Lower lobe of right lung (tissue), 2 donors: ENCODE results near the gene NPHP1. TPM values are rescaled to one million over a fixed set of nuclear protein-coding genes. Genes with fewer than 3 reads are reported as not detected.
"Not testable (repeated sequence)": the region's sequence is repeated elsewhere in the genome, so short reads cannot be mapped to it uniquely, and the experiment has no call there.

Source experiments
- ATAC-seq, 2 donors: fragments of 200-7000 bp; cut with Tn5 transposase; one replicate each; pipeline ENCODE4 v1.9.1; 2020 to 2022; ENCODE audit warnings: mild to moderate bottlenecking in 2 of 2, moderate library complexity in 2 of 2
- DNase-seq: peaks from one replicate; pipeline ENCODE4 v3.0.0-alpha.2; 2020
- H3K27ac ChIP-seq: fragments of 200-600 bp; one replicate; pipeline ENCODE4 v1.8.0; 2022
- H3K27me3 ChIP-seq: fragments of 200-600 bp; one replicate; pipeline ENCODE4 v1.8.0; 2022; ENCODE audit warnings: low read depth
- H3K36me3 ChIP-seq: fragments of 200-600 bp; one replicate; pipeline ENCODE4 v1.8.0; 2022; ENCODE audit warnings: mild to moderate bottlenecking
- H3K4me1 ChIP-seq: fragments of 200-600 bp; one replicate; pipeline ENCODE4 v1.8.0; 2022
- H3K4me3 ChIP-seq: fragments of 200-600 bp; one replicate; pipeline ENCODE4 v1.8.0; 2022; ENCODE audit warnings: mild to moderate bottlenecking
- H3K9me3 ChIP-seq: fragments of 200-600 bp; one replicate; pipeline ENCODE4 v1.8.0; 2022
- CTCF ChIP-seq: fragments of 200-600 bp; IDR thresholded peaks from one replicate; pipeline ENCODE4 v1.8.0; 2022; ENCODE audit warnings: antibody characterized with exemption, mild to moderate bottlenecking
- intact Hi-C: fragments of 100-400 bp; cut with DNase I; formaldehyde crosslinking; loops from one replicate; pipeline ENCODE4 v1.11.0; 2022
- total RNA-seq: library from RNA; stranded (reverse); fragmentation: NEBNext Ultra II Directional; extraction: Animal tissue kit (Norgen Biotek cat#: 25700); gene quantifications from one replicate; pipeline ENCODE4 v1.2.1, GENCODE V29; 2021
- donor health status: DM: no; HTN: yes; CAD: no; lungs with severe emphysema.

Gene NPHP1
- total RNA-seq, 1 donor from 2014 or later: 6.8 TPM

- Histone ChIP-seq H3K4me1 (peaks cover 78% of the 10 kb centered on the region), H3K27ac (peak overlapping the region; percentile 87), H3K36me3 (no peaks in the 10 kb centered on the region), H3K4me3 (no peak overlapping the region), H3K27me3 (no peaks in the 10 kb centered on the region), H3K9me3 (no peaks in the 10 kb centered on the region)
- peak; percentile 50 for DNase-seq
- no peak for TF ChIP-seq CTCF
- no peak for ATAC-seq
- intact Hi-C loops: no loop called here
These were observed 101.5 kb downstream of the NPHP1 start for GRCh38 chr2:110103061-110103961.

GRCh38 chr2:110101901-110102803 is 102.7 kb downstream of the NPHP1 start:
- intact Hi-C loops: no loop called here
- H3K27me3 ChIP-seq: no peaks in the 10 kb centered on the region
- no peaks in the 10 kb centered on the region for H3K9me3 ChIP-seq
- peak in 1 of 2 donors; percentile 3 for ATAC-seq
- peak overlapping the region; percentile 87 for H3K27ac ChIP-seq
- TF ChIP-seq CTCF: no peak
- no peak for DNase-seq
- no peak overlapping the region for H3K4me3 ChIP-seq
- H3K4me1 ChIP-seq: peaks cover 77% of the 10 kb centered on the region
- no peaks in the 10 kb centered on the region for H3K36me3 ChIP-seq

- ATAC-seq (peak; percentile 86 to 90), DNase-seq (peak; percentile 97)
- Histone ChIP-seq H3K4me3 (no peak overlapping the region), H3K9me3 (no peaks in the 10 kb centered on the region), H3K36me3 (no peaks in the 10 kb centered on the region), H3K27ac (peak overlapping the region; percentile 87), H3K27me3 (no peaks in the 10 kb centered on the region), H3K4me1 (peaks cover 69% of the 10 kb centered on the region)
- TF ChIP-seq CTCF: no peak
- intact Hi-C loops: no loop called here
These were observed 103.5 kb downstream of the NPHP1 start for GRCh38 chr2:110101280-110101844.

GRCh38 chr2:110100880-110101279 is 103.9 kb downstream of the NPHP1 start:
- H3K27me3 ChIP-seq, ATAC-seq, H3K4me3 ChIP-seq, H3K36me3 ChIP-seq, H3K9me3 ChIP-seq, intact Hi-C loops: not testable (repeated sequence)
- H3K27ac ChIP-seq: peak overlapping the region; percentile 87
- DNase-seq: peak; percentile 40
- H3K4me1 ChIP-seq: peaks cover 67% of the 10 kb centered on the region

- Histone ChIP-seq H3K27ac (peak overlapping the region; percentile 87), H3K4me3 (no peak overlapping the region), H3K4me1 (peaks cover 67% of the 10 kb centered on the region), H3K27me3 (no peaks in the 10 kb centered on the region), H3K9me3 (no peaks in the 10 kb centered on the region), H3K36me3 (no peaks in the 10 kb centered on the region)
- TF ChIP-seq CTCF: no peak
- no peak for DNase-seq
- intact Hi-C loops: no loop called here
- ATAC-seq: no peak
These were observed 104.3 kb downstream of the NPHP1 start for GRCh38 chr2:110100480-110100879.
